ENCODE results near the gene CDKL4.
"Not testable (repeated sequence)": the region's sequence is repeated elsewhere in the genome, so short reads cannot be mapped to it uniquely, and the experiment has no call there.

Gene CDKL4

DNA sequence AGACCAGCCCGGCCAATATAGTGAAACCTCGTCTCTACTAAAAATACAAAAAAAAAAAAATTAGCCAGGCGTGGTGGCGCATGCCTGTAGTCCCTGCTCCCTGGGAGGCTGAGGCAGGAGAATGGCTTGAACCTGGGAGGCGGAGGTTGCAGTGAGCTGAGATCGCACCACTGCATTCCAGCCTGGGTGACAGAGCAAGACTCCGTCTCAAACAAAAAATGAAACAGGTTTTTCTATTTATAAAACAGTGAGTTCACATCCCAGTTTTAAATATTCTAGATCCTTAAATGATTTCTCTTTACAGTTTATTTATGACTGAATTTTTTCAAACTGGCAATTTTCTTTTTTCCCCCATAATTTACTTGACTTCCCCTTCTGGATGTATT, 102.8 kb downstream of the CDKL4 start:
- not testable (repeated sequence) for DNase-seq

DNA sequence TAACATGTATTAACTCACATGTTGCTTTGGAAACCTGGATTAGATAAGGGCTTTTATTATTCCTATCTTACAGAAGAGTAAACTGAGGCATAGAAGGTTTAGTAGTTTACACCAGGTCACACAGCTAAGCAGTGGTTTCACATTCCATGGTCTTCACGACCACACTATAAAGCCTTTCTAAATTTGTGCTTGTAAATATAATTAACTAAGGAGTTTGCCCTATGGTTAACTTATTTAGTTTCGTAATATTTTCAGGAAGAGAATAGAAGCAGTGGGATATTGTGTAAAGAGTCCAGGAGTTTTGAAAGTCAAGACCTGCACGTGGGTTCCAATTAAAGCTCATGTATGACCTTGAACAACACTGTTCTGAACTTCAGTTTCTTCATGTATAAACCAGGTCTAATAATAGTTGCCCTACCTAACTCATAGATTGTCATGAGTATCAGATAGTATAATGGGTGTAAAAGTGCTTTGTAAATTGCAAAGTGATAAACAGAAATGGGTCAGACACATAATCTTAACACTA, 103.4 kb downstream of the CDKL4 start:
- DNase-seq: no peak

- no peak for DNase-seq
Observed at GRCh38 chr2:39139511-39140237, 104.1 kb downstream of the CDKL4 start.

- no peak for DNase-seq
Observed at GRCh38 chr2:39138837-39139211, 104.9 kb downstream of the CDKL4 start.

GRCh38 chr2:39138187-39138836, 105.5 kb downstream of the CDKL4 start:
- not testable (repeated sequence) for DNase-seq

DNA sequence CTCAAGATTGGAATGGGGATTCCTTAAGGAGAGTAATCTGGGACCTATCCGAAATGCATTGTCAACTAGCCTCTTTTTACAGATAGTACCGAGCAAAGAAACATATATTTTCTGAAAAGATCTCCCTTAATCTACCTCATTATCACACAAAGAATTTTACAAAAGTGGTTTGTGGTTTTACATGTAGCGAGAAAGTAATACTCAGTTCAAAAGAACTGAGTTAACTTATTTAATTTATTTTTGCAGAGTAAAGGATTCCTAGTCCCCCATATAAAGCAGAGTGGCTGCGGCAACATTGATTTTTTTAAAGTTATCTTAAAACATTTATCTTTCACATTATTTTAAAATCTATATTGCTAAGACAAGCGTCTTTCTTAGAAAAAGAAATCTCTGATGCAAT, 107.0 kb downstream of the CDKL4 start:
- no peak for DNase-seq

DNA sequence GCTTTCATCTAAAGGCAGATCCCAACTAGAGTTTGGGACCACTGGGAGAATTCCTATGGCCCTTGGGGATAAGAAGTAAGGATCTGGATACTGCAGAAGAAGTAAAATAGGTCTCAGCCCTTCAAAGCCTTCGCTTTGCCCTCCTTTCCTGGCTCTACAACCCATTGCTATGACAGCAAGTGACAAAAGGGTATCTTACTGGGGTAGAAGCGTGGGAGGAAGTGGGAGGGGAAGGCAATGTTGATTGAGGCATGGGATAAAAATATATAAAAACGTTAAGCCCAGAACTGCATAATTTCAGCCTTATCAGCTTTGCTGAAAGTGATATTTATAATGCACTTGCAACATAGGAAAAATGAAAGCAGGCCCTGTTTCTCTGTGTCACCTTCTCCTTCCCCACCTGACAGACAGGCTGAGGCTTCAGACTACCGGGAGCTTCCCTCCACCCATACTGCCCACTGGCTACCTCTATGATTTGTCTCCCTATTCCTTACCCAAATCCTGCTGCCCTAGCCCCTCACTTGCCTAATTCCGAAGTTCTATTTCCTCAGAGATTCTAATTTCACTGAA, 108.0 kb downstream of the CDKL4 start:
- DNase-seq: no peak

GRCh38 chr2:39133215-39133851, 110.4 kb downstream of the CDKL4 start:
- DNase-seq: no peak

DNA sequence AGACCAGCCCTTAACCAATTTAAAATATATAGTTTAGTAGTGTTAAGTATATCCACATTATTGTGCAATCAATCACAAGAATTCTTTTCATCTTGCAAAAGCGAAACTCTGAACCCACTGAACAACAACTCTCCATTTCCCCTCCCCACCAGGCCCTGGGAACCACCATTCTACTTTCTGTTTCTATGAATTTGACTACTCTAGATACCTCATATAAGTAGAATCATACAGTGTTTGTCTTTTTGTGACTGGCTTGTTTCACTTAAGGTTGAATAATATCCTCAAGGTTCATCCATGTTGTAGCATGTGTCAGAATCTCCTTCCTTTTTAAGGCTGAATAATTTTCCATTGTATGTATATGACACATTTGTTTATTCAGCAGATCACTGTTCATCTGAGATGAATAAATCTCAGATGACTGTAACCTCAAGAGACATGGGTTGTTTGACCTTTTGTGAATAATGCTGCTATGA, 114.8 kb downstream of the CDKL4 start:
- DNase-seq: no peak

GRCh38 chr2:39127973-39128372, 115.8 kb downstream of the CDKL4 start:
- DNase-seq: no peak
